NCI-H128 (cell line): ENCODE results near the gene LCE2A.
"Not testable (repeated sequence)": the region's sequence is repeated elsewhere in the genome, so short reads cannot be mapped to it uniquely, and the experiment has no call there.

ENCODE experiments used
- DNase-seq: peaks from one replicate; lab custom pipeline; 2025; ENCODE audit not compliant: unreplicated experiment; lab: John Stamatoyannopoulos, UW

LCE2A gene

GRCh38 chr1:152697701-152698600, at the start of gene LCE2A:
TSS of gene LCE2A (plus strand) at chr1:152698345. CDS start at chr1:152698902, 557 bp downstream.
- no peak for DNase-seq

GRCh38 chr1:152654110-152654509, 44.0 kb upstream of the LCE2A start:
- DNase-seq, result no peak

GRCh38 chr1:152656459-152656858, 41.7 kb upstream of the LCE2A start:
- DNase-seq, result no peak

GRCh38 chr1:152657677-152658076, 40.5 kb upstream of the LCE2A start:
- DNase-seq, result no peak

- DNase-seq, result no peak
Observed at GRCh38 chr1:152658649-152659048, 39.5 kb upstream of the LCE2A start.

- no peak for DNase-seq
Observed at GRCh38 chr1:152663098-152663497, 35.0 kb upstream of the LCE2A start, which contains the start of gene LCE2D. TSS of gene LCE2D (plus strand) at chr1:152663380. CDS start at chr1:152664106, 726 bp downstream.

- DNase-seq, result not testable (repeated sequence)
Observed at GRCh38 chr1:152666171-152666570, 32.0 kb upstream of the LCE2A start.

- no peak for DNase-seq
Observed at GRCh38 chr1:152667648-152668047, 30.5 kb upstream of the LCE2A start.

- DNase-seq, result no peak
Observed at GRCh38 chr1:152673016-152673415, 25.1 kb upstream of the LCE2A start.

GRCh38 chr1:152674983-152675382, 23.2 kb upstream of the LCE2A start, which contains the start of gene LCE2C:
TSS of gene LCE2C (plus strand) at chr1:152675279. CDS start at chr1:152676016, 737 bp downstream.
- DNase-seq, result not testable (repeated sequence)

- DNase-seq, result no peak
Observed at GRCh38 chr1:152679459-152679858, 18.7 kb upstream of the LCE2A start.

GRCh38 chr1:152681616-152682015, 16.5 kb upstream of the LCE2A start:
- no peak for DNase-seq

- no peak for DNase-seq
Observed at GRCh38 chr1:152683846-152684245, 14.3 kb upstream of the LCE2A start.

GRCh38 chr1:152685823-152686222, 12.3 kb upstream of the LCE2A start, which contains the start of gene LCE2B:
TSS of gene LCE2B (plus strand) at chr1:152686123. CDS start at chr1:152686844, 721 bp downstream.
- DNase-seq, result not testable (repeated sequence)

GRCh38 chr1:152699746-152700145, 1.6 kb downstream of the LCE2A start:
- DNase-seq, result no peak

- no peak for DNase-seq
Observed at GRCh38 chr1:152707860-152708259, 9.7 kb downstream of the LCE2A start, which contains the start of gene LCE4A. TSS of gene LCE4A (plus strand) at chr1:152708160. CDS start at chr1:152709076, 916 bp downstream.

GRCh38 chr1:152718238-152718637, 20.1 kb downstream of the LCE2A start:
- no peak for DNase-seq

- no peak for DNase-seq
Observed at GRCh38 chr1:152725261-152725660, 27.1 kb downstream of the LCE2A start.

GRCh38 chr1:152728986-152729385, 30.8 kb downstream of the LCE2A start:
- DNase-seq, result no peak

GRCh38 chr1:152735648-152736047, 37.5 kb downstream of the LCE2A start:
- no peak for DNase-seq

- DNase-seq, result no peak
Observed at GRCh38 chr1:152737997-152738396, 39.9 kb downstream of the LCE2A start.

- no peak for DNase-seq
Observed at GRCh38 chr1:152739841-152740240, 41.7 kb downstream of the LCE2A start.
